ENCODE measurements around the gene QRFP. TPM values are rescaled to one million over a fixed set of nuclear protein-coding genes. Genes with fewer than 3 reads are reported as not detected.

QRFP gene
- total and polyA plus RNA-seq, 5 donors from 2014 or later = not detected

GRCh38 chr9:130888146-130888885 is 8.3 kb downstream of the QRFP start:
- no peaks in the 10 kb centered on the region for H3K27me3 Mint-ChIP-seq
- H3K36me3 Mint-ChIP-seq = peaks cover 17% of the 10 kb centered on the region
- H3K4me1 ChIP-seq (ENCODE audit: control insufficient read depth, insufficient read depth, low read length, poor library complexity, severe bottlenecking) = no peaks in the 10 kb centered on the region
- H3K4me3 Mint-ChIP-seq = no peak overlapping the region
- H3K36me3 ChIP-seq (ENCODE audit: control insufficient read depth, insufficient read depth, low read length) = peaks cover 20% of the 10 kb centered on the region
- H3K27ac ChIP-seq (ENCODE audit: insufficient read depth, low read length, poor library complexity, severe bottlenecking) = no peak overlapping the region
- no peaks in the 10 kb centered on the region for H3K27me3 ChIP-seq (ENCODE audit: control insufficient read depth, insufficient read depth, low read length)
- H3K4me1 Mint-ChIP-seq = peaks cover 0 to 3% (median 0%) of the 10 kb centered on the region in 4 donors
- no peaks in the 10 kb centered on the region for H3K9me3 ChIP-seq (ENCODE audit: control insufficient read depth in 2 of 2, low read length in 2 of 2)
- H3K27ac Mint-ChIP-seq = no peak overlapping the region
- DNase-seq = no peak
- no peak for ATAC-seq (ENCODE audit: low read depth in 2 of 2)
- H3K4me3 ChIP-seq (ENCODE audit: low read depth, low read length) = no peak overlapping the region
- H3K9me3 Mint-ChIP-seq = no peaks in the 10 kb centered on the region

- H3K27ac Mint-ChIP-seq = no peak overlapping the region
- Histone ChIP-seq H3K4me3 (ENCODE audit: low read depth, low read length) (no peak overlapping the region), H3K4me1 (ENCODE audit: control insufficient read depth, insufficient read depth, low read length, poor library complexity, severe bottlenecking) (no peaks in the 10 kb centered on the region), H3K36me3 (ENCODE audit: control insufficient read depth, insufficient read depth, low read length) (peaks cover 20% of the 10 kb centered on the region), H3K27me3 (ENCODE audit: control insufficient read depth, insufficient read depth, low read length) (no peaks in the 10 kb centered on the region), H3K9me3 (ENCODE audit: control insufficient read depth in 2 of 2, low read length in 2 of 2) (no peaks in the 10 kb centered on the region), H3K27ac (ENCODE audit: insufficient read depth, low read length, poor library complexity, severe bottlenecking) (no peak overlapping the region)
- peaks cover 17% of the 10 kb centered on the region for H3K36me3 Mint-ChIP-seq
- H3K4me1 Mint-ChIP-seq = peaks cover 0 to 3% (median 0%) of the 10 kb centered on the region in 4 donors
- ATAC-seq (ENCODE audit: low read depth in 2 of 2) (no peak), DNase-seq (no peak)
- no peaks in the 10 kb centered on the region for H3K9me3 Mint-ChIP-seq
- no peak overlapping the region for H3K4me3 Mint-ChIP-seq
- H3K27me3 Mint-ChIP-seq = no peaks in the 10 kb centered on the region
Observed at GRCh38 chr9:130887494-130888144, 9.0 kb downstream of the QRFP start.

GRCh38 chr9:130886981-130887380 is 9.6 kb downstream of the QRFP start:
- H3K27ac Mint-ChIP-seq = peak overlapping the region in 1 of 3 donors; percentile 55
- peaks cover 17% of the 10 kb centered on the region for H3K36me3 Mint-ChIP-seq
- ATAC-seq (ENCODE audit: low read depth in 2 of 2) = no peak

GRCh38 chr9:130885484-130886375 is 10.9 kb downstream of the QRFP start:
- DNase-seq (no peak), ATAC-seq (ENCODE audit: low read depth in 2 of 2) (no peak)
- Histone ChIP-seq H3K27me3 (ENCODE audit: control insufficient read depth, insufficient read depth, low read length) (no peaks in the 10 kb centered on the region), H3K27ac (ENCODE audit: insufficient read depth, low read length, poor library complexity, severe bottlenecking) (no peak overlapping the region), H3K36me3 (ENCODE audit: control insufficient read depth, insufficient read depth, low read length) (peaks cover 31% of the 10 kb centered on the region), H3K4me1 (ENCODE audit: control insufficient read depth, insufficient read depth, low read length, poor library complexity, severe bottlenecking) (no peaks in the 10 kb centered on the region), H3K9me3 (ENCODE audit: control insufficient read depth in 2 of 2, low read length in 2 of 2) (no peaks in the 10 kb centered on the region), H3K4me3 (ENCODE audit: low read depth, low read length) (no peak overlapping the region)
- Mint-ChIP-seq H3K27me3 (no peaks in the 10 kb centered on the region), H3K4me1 (peaks cover 0 to 3% (median 0%) of the 10 kb centered on the region in 4 donors), H3K9me3 (no peaks in the 10 kb centered on the region), H3K36me3 (peaks cover 27% of the 10 kb centered on the region), H3K27ac (no peak overlapping the region), H3K4me3 (no peak overlapping the region)

More at GRCh38 chr9:130886981-130887380, 9.6 kb downstream of the QRFP start:
- Histone ChIP-seq H3K27ac (ENCODE audit: insufficient read depth, low read length, poor library complexity, severe bottlenecking) (no peak overlapping the region), H3K4me1 (ENCODE audit: control insufficient read depth, insufficient read depth, low read length, poor library complexity, severe bottlenecking) (no peaks in the 10 kb centered on the region), H3K4me3 (ENCODE audit: low read depth, low read length) (no peak overlapping the region), H3K36me3 (ENCODE audit: control insufficient read depth, insufficient read depth, low read length) (peaks cover 23% of the 10 kb centered on the region), H3K27me3 (ENCODE audit: control insufficient read depth, insufficient read depth, low read length) (no peaks in the 10 kb centered on the region), H3K9me3 (ENCODE audit: control insufficient read depth in 2 of 2, low read length in 2 of 2) (no peaks in the 10 kb centered on the region)
- peaks cover 0 to 3% (median 0%) of the 10 kb centered on the region in 4 donors for H3K4me1 Mint-ChIP-seq
- no peaks in the 10 kb centered on the region for H3K9me3 Mint-ChIP-seq
- DNase-seq = no peak
- H3K4me3 Mint-ChIP-seq = no peak overlapping the region
- H3K27me3 Mint-ChIP-seq = no peaks in the 10 kb centered on the region

GRCh38 chr9:130884542-130885483 is 11.8 kb downstream of the QRFP start:
- H3K4me3 ChIP-seq (ENCODE audit: low read depth, low read length) = no peak overlapping the region
- Mint-ChIP-seq H3K36me3 (peaks cover 29% of the 10 kb centered on the region), H3K27me3 (no peaks in the 10 kb centered on the region), H3K27ac (no peak overlapping the region), H3K4me3 (no peak overlapping the region), H3K9me3 (no peaks in the 10 kb centered on the region), H3K4me1 (peaks cover 0 to 3% (median 0%) of the 10 kb centered on the region in 4 donors)
- peaks cover 40% of the 10 kb centered on the region for H3K36me3 ChIP-seq (ENCODE audit: control insufficient read depth, insufficient read depth, low read length)
- no peak for ATAC-seq (ENCODE audit: low read depth in 2 of 2)
- DNase-seq = no peak
- no peak overlapping the region for H3K27ac ChIP-seq (ENCODE audit: insufficient read depth, low read length, poor library complexity, severe bottlenecking)
- no peaks in the 10 kb centered on the region for H3K27me3 ChIP-seq (ENCODE audit: control insufficient read depth, insufficient read depth, low read length)
- H3K4me1 ChIP-seq (ENCODE audit: control insufficient read depth, insufficient read depth, low read length, poor library complexity, severe bottlenecking) = no peaks in the 10 kb centered on the region
- no peaks in the 10 kb centered on the region for H3K9me3 ChIP-seq (ENCODE audit: control insufficient read depth in 2 of 2, low read length in 2 of 2)

- Histone ChIP-seq H3K36me3 (ENCODE audit: control insufficient read depth, insufficient read depth, low read length) (peaks cover 45% of the 10 kb centered on the region), H3K27me3 (ENCODE audit: control insufficient read depth, insufficient read depth, low read length) (no peaks in the 10 kb centered on the region), H3K4me1 (ENCODE audit: control insufficient read depth, insufficient read depth, low read length, poor library complexity, severe bottlenecking) (no peaks in the 10 kb centered on the region), H3K9me3 (ENCODE audit: control insufficient read depth in 2 of 2, low read length in 2 of 2) (no peaks in the 10 kb centered on the region), H3K27ac (ENCODE audit: insufficient read depth, low read length, poor library complexity, severe bottlenecking) (no peak overlapping the region), H3K4me3 (ENCODE audit: low read depth, low read length) (no peak overlapping the region)
- Mint-ChIP-seq H3K27ac (no peak overlapping the region), H3K36me3 (peaks cover 35% of the 10 kb centered on the region), H3K4me3 (no peak overlapping the region), H3K4me1 (peaks cover 0 to 3% (median 0%) of the 10 kb centered on the region in 4 donors), H3K27me3 (no peaks in the 10 kb centered on the region), H3K9me3 (no peaks in the 10 kb centered on the region)
- DNase-seq = no peak
- ATAC-seq (ENCODE audit: low read depth in 2 of 2) = no peak
Observed at GRCh38 chr9:130884111-130884531, 12.5 kb downstream of the QRFP start.

GRCh38 chr9:130883479-130883878 is 13.1 kb downstream of the QRFP start:
- Mint-ChIP-seq H3K36me3 (peaks cover 37% of the 10 kb centered on the region), H3K27ac (no peak overlapping the region), H3K4me1 (peaks cover 0 to 3% (median 0%) of the 10 kb centered on the region in 4 donors), H3K9me3 (no peaks in the 10 kb centered on the region), H3K4me3 (no peak overlapping the region), H3K27me3 (no peaks in the 10 kb centered on the region)
- no peak for DNase-seq
- no peaks in the 10 kb centered on the region for H3K4me1 ChIP-seq (ENCODE audit: control insufficient read depth, insufficient read depth, low read length, poor library complexity, severe bottlenecking)
- H3K27me3 ChIP-seq (ENCODE audit: control insufficient read depth, insufficient read depth, low read length) = no peaks in the 10 kb centered on the region
- no peak for ATAC-seq (ENCODE audit: low read depth in 2 of 2)
- H3K36me3 ChIP-seq (ENCODE audit: control insufficient read depth, insufficient read depth, low read length) = peaks cover 43% of the 10 kb centered on the region
- H3K9me3 ChIP-seq (ENCODE audit: control insufficient read depth in 2 of 2, low read length in 2 of 2) = no peaks in the 10 kb centered on the region
- no peak overlapping the region for H3K27ac ChIP-seq (ENCODE audit: insufficient read depth, low read length, poor library complexity, severe bottlenecking)
- no peak overlapping the region for H3K4me3 ChIP-seq (ENCODE audit: low read depth, low read length)
